Measurements from ENCODE around the gene OR52B2. TPM values are rescaled to one million over a fixed set of nuclear protein-coding genes. Genes with fewer than 3 reads are reported as not detected.
A peak's percentile ranks its signal among the peaks of the same experiment; 100 is the strongest.

The OR52B2 gene
- total and polyA plus RNA-seq, 9 of the 15 experiments (the other 6 are each of a cell fraction or from before 2014, with no cell fraction given): not detected

- POLR2A ChIA-PET: interaction anchor here (1.0 kb wide), 1 partner anchor 23 kb away, joined by 4 read pairs; no protein-coding TSS in a partner anchor
- WGBS (ENCODE audit: insufficient coverage, low coverage, missing lambda C conversion rate): 6% methylated on average over 2 of the region's 2 CpGs
- H4K20me1 ChIP-seq (replicated peaks; ENCODE audit: control insufficient read depth, insufficient read depth, low read length): no peaks in the 10 kb centered on the region
- DNase-seq (ENCODE audit: extremely low read depth in 1 of 4, low spot score in 3 of 4) (no peak), FAIRE-seq (no peak), ATAC-seq (no peak)
- no peak overlapping the region for H3K4me2 ChIP-seq (ENCODE audit: insufficient read depth, low read length)
- CTCF ChIA-PET (ENCODE audit: low intra/inter-chr PET ratio): no interaction called here
- no peaks in the 10 kb centered on the region for H3K9me1 ChIP-seq (ENCODE audit: control insufficient read depth, insufficient read depth, low read length)
- no peak overlapping the region for H3K4me3 ChIP-seq
- no peak overlapping the region for H3K27ac ChIP-seq (ENCODE audit: extremely low read depth, low read depth, low read length)
- intact Hi-C loops (cut with micrococcal nuclease): no loop called here
- H3K36me3 ChIP-seq (ENCODE audit: control insufficient read depth, insufficient read depth, low read length): no peaks in the 10 kb centered on the region
- no TSS peak for BruUV-seq (replicated peaks)
- TF ChIP-seq FOXA3 (CRISPR knock-in tag; conservative IDR thresholded peaks at IDR 0.05 in 1 of 2, IDR thresholded peaks at IDR 0.05 in 1 of 2): peak in 1 of 2 experiments; percentile 70; a peak in 2 of 4 replicates
- no peak for TF ChIP-seq PHB (CRISPR knock-in tag; IDR thresholded peaks at IDR 0.05)
- TF ChIP-seq ESRRB (CRISPR knock-in tag; IDR thresholded peaks at IDR 0.05; ENCODE audit: borderline replicate concordance): no peak
- TF ChIP-seq CBFA2T2 (conservative IDR thresholded peaks at IDR 0.05): peak; percentile 55
- TF ChIP-seq TAL1 (IDR thresholded peaks at IDR 0.05): peak; percentile 60
- TF ChIP-seq TRIM24 (IDR thresholded peaks at IDR 0.05): peak; percentile 16 to 37; a peak in 1 of 4 replicates
- TF ChIP-seq DDX20 (tag; IDR thresholded peaks at IDR 0.05; ENCODE audit: low read depth): no peak
- no peak for TF ChIP-seq ZFP91 (CRISPR knock-in tag; IDR thresholded peaks at IDR 0.05)
- no peak for TF ChIP-seq SAFB (IDR thresholded peaks at IDR 0.05; ENCODE audit: borderline replicate concordance, low read depth, low read length)
- TF ChIP-seq CBFA2T3 (IDR thresholded peaks at IDR 0.05): peak; percentile 75
- TF ChIP-seq, protein P1, sequence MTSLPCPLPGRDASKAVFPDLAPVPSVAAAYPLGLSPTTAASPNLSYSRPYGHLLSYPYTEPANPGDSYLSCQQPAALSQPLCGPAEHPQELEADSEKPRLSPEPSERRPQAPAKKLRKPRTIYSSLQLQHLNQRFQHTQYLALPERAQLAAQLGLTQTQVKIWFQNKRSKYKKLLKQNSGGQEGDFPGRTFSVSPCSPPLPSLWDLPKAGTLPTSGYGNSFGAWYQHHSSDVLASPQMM (CRISPR knock-in tag; IDR thresholded peaks at IDR 0.05): no peak
- TF ChIP-seq EWSR1 (IDR thresholded peaks at IDR 0.05; ENCODE audit: borderline replicate concordance, low read depth, partially characterized antibody): no peak
- peak; percentile 10; the same call in 1 of the 2 replicates for TF ChIP-seq NCOR1 (IDR thresholded peaks at IDR 0.05)
- peak; percentile 57 for TF ChIP-seq ARID1B (IDR thresholded peaks at IDR 0.05)
- no peak overlapping the region for H2AFZ ChIP-seq (ENCODE audit: low read depth, low read length)
- H3K4me1 ChIP-seq (replicated peaks in 1 of 2; ENCODE audit: control insufficient read depth in 2 of 2, insufficient read depth in 2 of 2, low read length in 2 of 2): no peaks in the 10 kb centered on the region
- H3K9ac ChIP-seq (ENCODE audit: insufficient read depth in 1 of 2, low read depth in 2 of 2, low read length in 2 of 2): no peak overlapping the region
- no peaks in the 10 kb centered on the region for H3K79me2 ChIP-seq (ENCODE audit: control insufficient read depth, insufficient read depth, low read length)
- in situ Hi-C loops (cut with MboI): no loop called here
- H3K9me3 ChIP-seq (replicated peaks; ENCODE audit: control insufficient read depth, insufficient read depth, low read depth, low read length): no peaks in the 10 kb centered on the region
- H3K27me3 ChIP-seq (ENCODE audit: control insufficient read depth in 2 of 2, insufficient read depth in 2 of 2, low read length in 2 of 2): no peaks in the 10 kb centered on the region
These were observed 5.3 kb upstream of the OR52B2 start for GRCh38 chr11:6175440-6175839.

All from K562 (cell line).